ENCODE measurements around the gene RNU6-8. TPM values are rescaled to one million over a fixed set of nuclear protein-coding genes. Genes with fewer than 3 reads are reported as not detected.

The RNU6-8 gene
- total and polyA plus RNA-seq, 2 donors (not counting 1 experiment from before 2014, with no cell fraction given): not detected

GRCh38 chr14:32189811-32190210 is 13.3 kb downstream of the RNU6-8 start:
- Histone ChIP-seq H2AFZ (ENCODE audit: low read length) (no peak overlapping the region), H3K9ac (ENCODE audit: insufficient read depth, low read length) (no peak overlapping the region), H3K4me1 (ENCODE audit: control insufficient read depth, extremely low read depth, insufficient read depth, low read length) (no peaks in the 10 kb centered on the region), H3K27ac (ENCODE audit: insufficient read depth, low read length) (no peak overlapping the region), H3K36me3 (ENCODE audit: control insufficient read depth, insufficient read depth, low read length) (no peaks in the 10 kb centered on the region), H3K4me2 (ENCODE audit: extremely low read depth, insufficient read depth, low read length) (no peak overlapping the region), H4K20me1 (ENCODE audit: control insufficient read depth, extremely low read depth, insufficient read depth, low read length) (no peaks in the 10 kb centered on the region), H3K9me3 (ENCODE audit: control insufficient read depth, insufficient read depth, low read depth, low read length) (no peaks in the 10 kb centered on the region), H3K27me3 (ENCODE audit: control insufficient read depth, insufficient read depth, low read length) (no peaks in the 10 kb centered on the region), H3K4me3 (replicated peaks in 1 of 4; ENCODE audit: control extremely low read depth in 1 of 4, insufficient read depth in 1 of 4, low read depth in 3 of 4, low read length in 4 of 4) (no peak overlapping the region), H3K79me2 (ENCODE audit: control insufficient read depth, insufficient read depth, low read length) (no peaks in the 10 kb centered on the region)
- DNase-seq (ENCODE audit: low read depth in 2 of 2): no peak
- no peak for TF ChIP-seq CTCF (conservative IDR thresholded peaks at IDR 0.05 in 1 of 2, IDR thresholded peaks at IDR 0.05 in 1 of 2; ENCODE audit: low read depth in 1 of 2, low read length in 2 of 2)

GRCh38 chr14:32186248-32186647 is 16.8 kb downstream of the RNU6-8 start:
- H3K79me2 ChIP-seq (ENCODE audit: control insufficient read depth, insufficient read depth, low read length): no peaks in the 10 kb centered on the region
- H3K9ac ChIP-seq (ENCODE audit: insufficient read depth, low read length): no peak overlapping the region
- H3K27me3 ChIP-seq (ENCODE audit: control insufficient read depth, insufficient read depth, low read length): no peaks in the 10 kb centered on the region
- DNase-seq (ENCODE audit: low read depth in 2 of 2): no peak
- no peak overlapping the region for H3K4me3 ChIP-seq (replicated peaks in 1 of 4; ENCODE audit: control extremely low read depth in 1 of 4, insufficient read depth in 1 of 4, low read depth in 3 of 4, low read length in 4 of 4)
- H3K4me1 ChIP-seq (ENCODE audit: control insufficient read depth, extremely low read depth, insufficient read depth, low read length): no peaks in the 10 kb centered on the region
- no peak overlapping the region for H2AFZ ChIP-seq (ENCODE audit: low read length)
- TF ChIP-seq EZH2 (IDR thresholded peaks at IDR 0.05; ENCODE audit: low read length, missing control alignments) (no peak), CTCF (conservative IDR thresholded peaks at IDR 0.05 in 1 of 2, IDR thresholded peaks at IDR 0.05 in 1 of 2; ENCODE audit: low read depth in 1 of 2, low read length in 2 of 2) (no peak)
- H4K20me1 ChIP-seq (ENCODE audit: control insufficient read depth, extremely low read depth, insufficient read depth, low read length): no peaks in the 10 kb centered on the region
- no peak overlapping the region for H3K4me2 ChIP-seq (ENCODE audit: extremely low read depth, insufficient read depth, low read length)
- no peaks in the 10 kb centered on the region for H3K9me3 ChIP-seq (ENCODE audit: control insufficient read depth, insufficient read depth, low read depth, low read length)
- H3K27ac ChIP-seq (ENCODE audit: insufficient read depth, low read length): no peak overlapping the region
- H3K36me3 ChIP-seq (ENCODE audit: control insufficient read depth, insufficient read depth, low read length): no peaks in the 10 kb centered on the region

- no peaks in the 10 kb centered on the region for H4K20me1 ChIP-seq (ENCODE audit: control insufficient read depth, extremely low read depth, insufficient read depth, low read length)
- no peak for DNase-seq (ENCODE audit: low read depth in 2 of 2)
- no peak overlapping the region for H3K4me3 ChIP-seq (replicated peaks in 1 of 4; ENCODE audit: control extremely low read depth in 1 of 4, insufficient read depth in 1 of 4, low read depth in 3 of 4, low read length in 4 of 4)
- TF ChIP-seq CTCF (conservative IDR thresholded peaks at IDR 0.05 in 1 of 2, IDR thresholded peaks at IDR 0.05 in 1 of 2; ENCODE audit: low read depth in 1 of 2, low read length in 2 of 2): no peak
- no peak for TF ChIP-seq EZH2 (IDR thresholded peaks at IDR 0.05; ENCODE audit: low read length, missing control alignments)
- no peak overlapping the region for H2AFZ ChIP-seq (ENCODE audit: low read length)
- no peak overlapping the region for H3K4me2 ChIP-seq (ENCODE audit: extremely low read depth, insufficient read depth, low read length)
- no peak overlapping the region for H3K27ac ChIP-seq (ENCODE audit: insufficient read depth, low read length)
- no peaks in the 10 kb centered on the region for H3K36me3 ChIP-seq (ENCODE audit: control insufficient read depth, insufficient read depth, low read length)
- H3K4me1 ChIP-seq (ENCODE audit: control insufficient read depth, extremely low read depth, insufficient read depth, low read length): no peaks in the 10 kb centered on the region
- H3K79me2 ChIP-seq (ENCODE audit: control insufficient read depth, insufficient read depth, low read length): no peaks in the 10 kb centered on the region
- H3K27me3 ChIP-seq (ENCODE audit: control insufficient read depth, insufficient read depth, low read length): no peaks in the 10 kb centered on the region
- no peak overlapping the region for H3K9ac ChIP-seq (ENCODE audit: insufficient read depth, low read length)
- H3K9me3 ChIP-seq (ENCODE audit: control insufficient read depth, insufficient read depth, low read depth, low read length): no peaks in the 10 kb centered on the region
Observed at GRCh38 chr14:32185097-32185496, 18.0 kb downstream of the RNU6-8 start.
